Breast epithelium (tissue), 4 donors: Measurements from ENCODE around the gene WASHC4. TPM values are rescaled to one million over a fixed set of nuclear protein-coding genes. Genes with fewer than 3 reads are reported as not detected.

Experiments used
- DNase-seq, 2 donors: peaks; one replicate each; pipeline ENCODE4 v3.0.0-alpha.2; 2019; ENCODE audit warnings: low spot score in 2 of 2
- H3K27ac ChIP-seq, 2 donors: fragments of 200-600 bp; sonication (generic) in 1 of 2; one replicate each; pipeline ENCODE4 v1.5.1; 2016 to 2019; ENCODE audit warnings: mild to moderate bottlenecking in 1 of 2
- H3K27me3 ChIP-seq, 2 donors: fragments of 200-600 bp; sonication (generic) in 1 of 2; one replicate each; pipeline versions ENCODE4 v1.5.1 to v1.6.0; 2017 to 2019; ENCODE audit warnings: control low read depth in 1 of 2, mild to moderate bottlenecking in 1 of 2
- H3K36me3 ChIP-seq: fragments of 200-600 bp; one replicate; pipeline ENCODE4 v1.5.1; 2019
- H3K4me1 ChIP-seq, 2 donors: fragments of 200-600 bp; sonication (generic); one replicate each; pipeline ENCODE4 v1.5.1; 2016 to 2019; ENCODE audit warnings: control low read depth in 1 of 2
- H3K4me3 ChIP-seq, 3 donors: fragments of 200-600 bp; sonication (generic); 1 replicate in 2 of 3; 2 replicates in 1 of 3; pipeline ENCODE4 v1.5.1; 2016 to 2019; ENCODE audit warnings: mild to moderate bottlenecking in 3 of 3, moderate library complexity in 2 of 3
- H3K9me3 ChIP-seq, 2 donors: fragments of 200-600 bp; sonication (generic) in 1 of 2; one replicate each; pipeline ENCODE4 v1.5.1; 2016 to 2019; ENCODE audit warnings: control low read depth in 1 of 2
- CTCF ChIP-seq, 3 donors: fragments of 450-650 bp; IDR thresholded peaks; one replicate each; pipeline ENCODE4 v1.5.1; 2016 to 2017; ENCODE audit warnings: antibody characterized with exemption in 3 of 3, mild to moderate bottlenecking in 3 of 3, moderate library complexity in 3 of 3
- POLR2A ChIP-seq: fragments of 450-650 bp; IDR thresholded peaks from one replicate; pipeline ENCODE4 v1.6.1; 2016; ENCODE audit warnings: antibody characterized with exemption, mild to moderate bottlenecking, moderate library complexity
- POLR2AphosphoS5 ChIP-seq, 3 donors: sonication (generic); formaldehyde crosslinking; IDR thresholded peaks; one replicate each; pipeline ENCODE4 v1.6.1; 2017; ENCODE audit warnings: antibody characterized with exemption in 3 of 3
- intact Hi-C: fragments of 100-400 bp; cut with DNase I; formaldehyde crosslinking; loops from one replicate; pipeline ENCODE4 v1.15.1; 2023; ENCODE audit warnings: low total_unique reads
- total RNA-seq, 3 donors: library from RNA; depleted of rRNA; stranded (reverse); fragments of >200 nt; gene quantifications; one replicate each; pipeline ENCODE4 v1.1.0, GENCODE V29; 2016

Gene WASHC4
- total RNA-seq, 3 donors from 2014 or later = 65.6 to 90.3 (median 88.2) TPM

GRCh38 chr12:105189293-105189692, 81.8 kb downstream of the WASHC4 start:
- intact Hi-C loops = no loop called here
- Histone ChIP-seq H3K9me3 (no peaks in the 10 kb centered on the region), H3K27ac (no peak overlapping the region), H3K27me3 (no peaks in the 10 kb centered on the region), H3K36me3 (no peaks in the 10 kb centered on the region), H3K4me1 (no peaks in the 10 kb centered on the region), H3K4me3 (no peak overlapping the region)
- no peak for DNase-seq
- TF ChIP-seq POLR2AphosphoS5 (IDR thresholded peaks at IDR 0.05) (no peak), CTCF (IDR thresholded peaks at IDR 0.05) (no peak), POLR2A (no peak)

GRCh38 chr12:105190530-105190929, 83.0 kb downstream of the WASHC4 start:
- DNase-seq = no peak
- intact Hi-C loops = no loop called here
- TF ChIP-seq POLR2AphosphoS5 (IDR thresholded peaks at IDR 0.05) (no peak), CTCF (IDR thresholded peaks at IDR 0.05) (no peak), POLR2A (no peak)
- no peak overlapping the region for H3K27ac ChIP-seq
- H3K4me3 ChIP-seq = no peak overlapping the region
- no peaks in the 10 kb centered on the region for H3K27me3 ChIP-seq
- H3K4me1 ChIP-seq = no peaks in the 10 kb centered on the region
- H3K36me3 ChIP-seq = no peaks in the 10 kb centered on the region
- no peaks in the 10 kb centered on the region for H3K9me3 ChIP-seq

GRCh38 chr12:105192624-105193225, 85.2 kb downstream of the WASHC4 start:
- H3K36me3 ChIP-seq = no peaks in the 10 kb centered on the region
- no peaks in the 10 kb centered on the region for H3K4me1 ChIP-seq
- H3K9me3 ChIP-seq = no peaks in the 10 kb centered on the region
- no peak overlapping the region for H3K4me3 ChIP-seq
- no peak overlapping the region for H3K27ac ChIP-seq
- H3K27me3 ChIP-seq = no peaks in the 10 kb centered on the region
- DNase-seq = no peak
- TF ChIP-seq CTCF (IDR thresholded peaks at IDR 0.05) (no peak), POLR2AphosphoS5 (IDR thresholded peaks at IDR 0.05) (no peak), POLR2A (no peak)
- intact Hi-C loops = no loop called here

GRCh38 chr12:105194947-105195346, 87.4 kb downstream of the WASHC4 start:
- H3K4me3 ChIP-seq = no peak overlapping the region
- no peaks in the 10 kb centered on the region for H3K36me3 ChIP-seq
- H3K4me1 ChIP-seq = no peaks in the 10 kb centered on the region
- H3K27me3 ChIP-seq = no peaks in the 10 kb centered on the region
- no peak overlapping the region for H3K27ac ChIP-seq
- DNase-seq = no peak
- no peak for TF ChIP-seq POLR2AphosphoS5 (IDR thresholded peaks at IDR 0.05)
- TF ChIP-seq POLR2A = no peak
- no peak for TF ChIP-seq CTCF (IDR thresholded peaks at IDR 0.05)
- H3K9me3 ChIP-seq = no peaks in the 10 kb centered on the region
- intact Hi-C loops = no loop called here

DNA sequence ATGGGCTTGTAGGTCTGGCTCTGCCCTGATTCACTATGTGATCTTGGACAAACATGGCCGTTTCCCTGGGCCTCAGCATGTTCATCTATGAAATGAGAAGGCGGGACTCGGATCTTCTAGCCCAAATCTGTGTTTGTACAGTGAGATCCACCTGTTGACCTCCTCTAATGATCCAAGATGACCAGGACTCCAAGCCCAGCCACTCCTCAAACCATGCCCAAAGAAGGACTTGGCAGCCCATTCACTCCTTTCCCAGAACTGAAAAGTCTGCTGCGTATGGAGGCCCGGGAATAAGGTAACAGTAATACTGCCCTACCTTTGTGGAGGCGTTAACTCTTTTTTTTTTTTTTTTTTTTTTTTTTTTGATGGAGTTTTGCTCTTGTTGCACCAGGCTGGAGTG, 88.6 kb downstream of the WASHC4 start:
- Histone ChIP-seq H3K27ac (no peak overlapping the region), H3K4me1 (no peaks in the 10 kb centered on the region), H3K36me3 (no peaks in the 10 kb centered on the region), H3K4me3 (no peak overlapping the region), H3K9me3 (no peaks in the 10 kb centered on the region), H3K27me3 (no peaks in the 10 kb centered on the region)
- TF ChIP-seq POLR2AphosphoS5 (IDR thresholded peaks at IDR 0.05) (no peak), CTCF (IDR thresholded peaks at IDR 0.05) (no peak), POLR2A (no peak)
- DNase-seq = no peak
- intact Hi-C loops = no loop called here
